GM21447 (cell line): ENCODE data around the gene PLA2G4E.

ENCODE experiments used
- ATAC-seq: cut with Tn5 transposase; IDR thresholded peaks from one replicate; pipeline ENCODE4 v1.9.1; 2021; ENCODE audit not compliant: unreplicated experiment

PLA2G4E gene

DNA sequence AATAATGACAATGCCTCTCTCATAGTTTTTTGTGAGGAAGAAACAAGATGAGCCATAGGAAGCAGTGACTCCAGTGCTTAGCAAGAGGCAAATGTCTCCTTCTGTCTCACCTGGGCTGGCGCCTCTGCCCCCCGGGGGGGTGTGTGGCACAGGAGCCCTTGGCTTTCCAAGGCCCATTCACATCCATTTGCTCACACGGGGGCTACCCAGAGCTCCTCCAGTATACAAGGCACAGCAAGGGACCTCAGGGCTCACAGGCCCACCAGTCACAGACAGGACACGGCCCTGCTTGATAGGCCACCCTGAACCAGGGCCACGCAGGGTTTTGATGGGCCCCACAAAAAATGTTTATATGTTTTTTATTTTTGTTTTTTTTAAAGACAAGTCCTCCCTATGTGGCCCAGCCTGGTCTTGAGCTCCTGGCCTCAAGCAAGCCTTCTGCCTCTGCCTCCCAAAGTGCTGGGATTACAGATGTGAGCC, 26.6 kb downstream of the PLA2G4E start:
- ATAC-seq: no peak

DNA sequence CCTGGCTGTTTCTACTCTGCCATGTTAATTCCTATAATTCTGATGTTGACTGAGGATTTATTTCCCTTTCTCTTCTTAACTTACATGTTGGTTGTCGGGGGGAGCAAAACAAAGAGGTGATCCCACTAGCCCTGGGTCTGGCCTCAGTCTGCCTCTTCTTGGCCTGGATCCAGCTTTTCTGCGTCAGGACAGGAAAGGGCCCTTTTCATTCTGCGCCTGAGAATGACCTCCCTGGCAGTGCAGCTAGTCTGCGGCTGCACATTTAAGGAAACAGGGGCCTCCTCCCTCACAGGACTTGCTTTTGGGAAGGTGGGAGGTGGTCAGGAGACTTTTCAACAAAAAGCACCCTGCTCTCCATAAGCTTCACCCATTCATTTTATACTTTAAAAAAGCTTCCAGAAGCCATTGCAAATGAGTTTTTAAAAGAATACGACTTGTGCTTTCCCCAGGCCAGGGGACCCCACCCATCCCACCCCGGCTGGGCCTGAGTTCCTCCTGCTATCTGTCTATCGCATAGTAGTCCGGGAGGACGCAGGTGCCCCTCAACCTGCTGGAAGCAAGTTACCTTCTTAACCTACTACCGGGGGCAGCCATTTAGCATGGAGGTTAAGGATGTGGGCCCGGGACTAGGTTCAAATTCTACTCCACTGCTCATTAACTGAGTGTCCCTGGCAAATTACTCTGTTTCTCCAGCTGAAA, 27.2 kb downstream of the PLA2G4E start:
- ATAC-seq: no peak

DNA sequence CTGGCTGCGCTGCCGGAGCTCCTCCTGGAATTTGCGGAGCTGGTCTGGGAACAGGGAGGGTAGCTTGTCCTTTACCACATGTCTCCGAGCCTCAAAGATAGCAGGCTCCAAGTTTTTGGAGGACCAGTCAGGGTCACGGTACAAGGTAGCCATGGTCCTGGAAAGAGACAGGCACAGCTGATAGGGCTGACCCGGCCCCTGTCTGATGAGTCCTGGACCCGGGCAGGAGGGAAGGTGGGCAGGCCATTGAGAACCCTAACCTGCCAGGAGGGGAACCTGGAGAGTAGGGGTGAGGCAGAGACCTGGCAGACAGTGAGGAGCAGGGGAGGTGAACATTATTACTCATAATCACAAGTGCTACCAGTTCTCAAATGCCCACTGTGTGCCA, 28.0 kb downstream of the PLA2G4E start:
- ATAC-seq: no peak

DNA sequence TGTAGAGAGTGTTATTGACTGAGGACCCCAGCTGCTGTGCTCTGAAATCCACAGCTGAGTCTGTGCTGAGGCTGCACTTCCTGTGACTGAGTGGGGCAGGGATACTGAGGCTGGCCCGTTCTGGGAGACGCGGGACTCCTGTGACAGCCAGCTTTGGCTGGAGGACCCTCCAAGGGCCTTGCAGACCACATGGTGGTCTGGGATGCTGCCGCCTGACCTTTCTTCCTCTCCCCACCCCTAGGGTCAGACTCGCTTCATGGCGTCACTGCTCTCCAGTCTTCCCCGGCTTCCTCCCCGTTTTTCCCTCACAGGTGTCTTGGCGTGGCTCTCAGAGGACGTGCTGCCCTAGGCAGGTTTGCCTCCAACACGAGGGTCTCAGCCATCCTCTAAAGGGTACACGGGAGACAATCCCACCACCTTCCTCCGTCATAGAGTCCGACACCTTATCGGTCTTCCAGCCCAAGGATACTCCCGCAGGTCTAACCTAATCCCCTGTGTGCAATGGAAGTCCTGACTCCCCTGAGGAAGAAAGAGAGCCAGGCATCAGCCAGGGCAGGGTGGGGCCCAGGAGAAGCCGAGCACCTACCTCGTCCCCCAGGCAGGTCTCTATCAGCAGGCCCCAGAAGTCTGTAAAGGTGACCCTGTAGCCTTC, 28.6 kb downstream of the PLA2G4E start:
- ATAC-seq: no peak

DNA sequence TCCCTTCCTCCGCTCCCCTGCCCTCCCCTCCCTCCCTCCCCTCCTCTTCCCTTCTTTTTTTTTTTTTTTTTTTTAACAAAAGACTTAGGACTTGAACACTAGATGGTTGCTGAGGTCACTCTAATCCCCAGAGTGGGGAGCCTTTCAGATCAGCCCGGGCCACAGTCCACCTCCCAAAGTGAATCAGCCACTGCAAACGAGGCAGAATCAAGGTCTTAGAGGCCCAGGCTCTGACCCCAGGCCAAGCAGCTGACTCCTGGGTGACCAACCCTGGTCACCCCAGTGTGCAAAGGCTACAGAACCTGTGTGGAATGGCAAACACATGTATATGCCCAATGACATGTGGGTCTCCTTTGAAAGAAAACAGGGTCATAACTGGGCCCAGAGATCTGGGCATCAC, 30.2 kb downstream of the PLA2G4E start:
- ATAC-seq: no peak

DNA sequence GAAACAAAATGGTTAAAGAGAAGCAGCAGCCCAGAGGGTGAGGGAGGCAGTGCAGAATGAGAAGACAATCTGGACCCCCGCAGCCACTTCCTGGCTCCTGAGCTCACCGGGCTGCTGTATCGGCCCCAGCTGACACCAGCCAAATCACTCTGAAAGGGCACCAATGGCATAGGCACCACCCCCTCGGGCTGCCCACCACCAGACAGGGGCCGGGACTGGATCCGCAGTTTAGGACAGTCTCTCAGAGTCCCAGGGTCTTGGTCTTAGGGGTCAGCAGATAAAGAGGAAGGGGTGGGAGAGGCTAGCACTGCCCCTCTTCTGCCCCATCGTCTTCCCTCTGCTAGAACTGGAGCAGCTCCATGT, 30.6 kb downstream of the PLA2G4E start:
- no peak for ATAC-seq

DNA sequence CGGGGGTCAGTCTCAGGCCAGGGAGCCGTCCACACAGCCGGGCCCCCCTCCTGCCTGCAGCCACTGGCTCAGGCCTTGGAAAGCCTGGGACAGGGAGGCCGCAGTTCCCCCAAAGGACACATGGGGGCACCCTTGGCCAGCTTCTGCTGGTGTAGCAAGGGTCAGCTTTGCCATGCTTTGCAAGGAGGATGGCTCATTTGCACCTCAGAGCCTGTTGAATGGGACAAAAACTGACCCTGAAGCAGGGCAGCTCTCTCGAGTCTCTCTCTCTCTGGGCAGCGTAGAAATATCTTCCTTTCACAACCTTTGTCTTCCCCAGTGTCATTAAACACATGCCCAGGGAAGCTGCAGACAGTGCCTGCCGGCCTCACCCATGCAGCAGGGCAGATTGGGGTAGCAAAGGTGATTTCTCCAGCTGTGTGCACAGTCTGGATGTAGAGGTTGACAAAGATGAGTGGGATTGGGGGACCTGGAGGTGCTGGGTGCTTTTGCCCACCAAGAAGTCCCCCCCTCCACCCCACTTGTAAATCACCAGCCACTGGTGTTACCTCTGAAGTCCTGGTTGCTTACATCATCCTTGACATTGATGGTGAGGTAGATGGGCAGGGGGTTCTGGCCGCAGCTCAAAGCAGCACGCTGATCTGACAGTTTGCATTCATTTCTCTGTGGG, 31.1 kb downstream of the PLA2G4E start:
- no peak for ATAC-seq

DNA sequence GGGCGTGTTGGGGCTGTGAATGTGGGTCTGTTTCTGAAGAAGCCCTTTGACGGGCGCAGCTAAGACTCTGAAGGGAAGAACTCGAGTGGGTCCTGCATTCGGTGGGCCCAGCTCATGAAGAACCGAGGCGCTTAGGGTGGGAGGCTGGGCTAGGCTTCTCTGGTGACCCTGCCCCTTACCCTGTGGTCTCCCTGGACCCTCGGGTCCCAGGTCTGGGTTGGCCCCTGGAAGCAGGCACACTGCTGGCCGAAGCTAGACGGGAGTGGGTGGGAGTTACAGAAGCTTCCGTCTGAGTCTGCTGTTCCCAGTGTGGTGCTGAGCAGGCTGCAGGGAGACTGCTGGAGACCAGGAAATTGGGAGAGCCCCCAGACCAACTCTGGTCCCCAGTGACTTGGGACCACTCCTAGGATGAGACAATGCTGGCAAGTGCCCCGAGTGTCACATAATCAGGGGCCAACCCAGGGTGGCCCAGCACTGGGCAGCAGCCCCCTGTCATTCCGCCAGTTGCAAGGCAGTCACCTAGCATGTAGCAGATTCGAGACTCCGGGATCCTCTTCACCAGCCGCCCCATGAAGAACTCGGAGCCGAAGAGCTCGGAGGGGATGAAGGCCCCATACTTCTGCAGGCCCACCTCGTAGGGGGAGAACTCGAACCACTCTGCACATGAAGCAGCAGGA, 31.8 kb downstream of the PLA2G4E start:
- no peak for ATAC-seq

DNA sequence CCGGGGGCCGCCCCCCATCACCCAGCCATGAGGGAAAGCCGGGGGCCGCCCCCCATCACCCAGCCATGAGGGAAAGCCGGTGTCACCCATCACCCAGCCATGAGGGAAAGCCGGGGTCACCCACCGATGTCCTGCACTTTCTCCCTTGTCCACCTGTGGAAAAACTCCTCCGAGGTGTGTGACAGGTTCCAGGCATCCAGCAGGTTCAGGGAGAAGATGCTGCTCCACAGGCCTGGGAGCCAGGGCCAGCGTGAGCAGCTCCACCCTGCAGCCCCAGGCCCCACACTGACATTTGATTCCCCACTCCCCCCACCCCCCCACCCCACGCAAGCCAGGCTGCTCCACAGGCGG, 32.9 kb downstream of the PLA2G4E start:
- ATAC-seq: no peak

DNA sequence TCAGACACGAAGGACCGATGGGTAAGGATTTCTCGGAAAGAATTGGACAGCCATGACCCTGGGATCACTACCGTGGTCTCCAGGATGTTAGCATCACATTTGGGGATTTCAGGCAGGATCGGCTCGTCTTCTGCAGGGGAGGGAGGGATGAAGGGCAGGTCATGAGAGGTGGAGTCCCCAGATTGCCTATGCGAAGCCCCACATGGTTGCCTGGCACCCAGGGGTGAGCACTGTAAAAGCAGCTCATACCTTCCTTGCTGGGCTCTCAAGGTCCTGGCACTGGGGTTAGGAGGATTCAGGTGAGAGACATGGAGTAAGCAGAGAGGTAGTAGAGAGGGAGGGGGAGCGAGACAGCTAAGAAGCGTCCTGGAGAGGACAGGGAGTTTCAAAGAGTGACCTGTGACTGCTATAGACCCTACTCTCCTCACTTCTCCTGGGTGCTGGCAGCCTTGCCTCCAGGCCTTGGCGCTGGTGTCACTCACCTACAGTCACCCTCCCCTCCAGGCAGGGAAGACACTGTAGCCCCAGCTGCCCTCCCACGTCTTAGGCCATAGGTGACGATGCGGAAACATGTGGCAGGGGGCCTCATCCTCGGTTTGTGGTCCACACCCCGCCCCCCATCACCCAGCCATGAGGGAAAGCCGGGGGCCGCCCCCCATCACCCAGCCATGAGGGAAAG, 33.5 kb downstream of the PLA2G4E start:
- no peak for ATAC-seq

DNA sequence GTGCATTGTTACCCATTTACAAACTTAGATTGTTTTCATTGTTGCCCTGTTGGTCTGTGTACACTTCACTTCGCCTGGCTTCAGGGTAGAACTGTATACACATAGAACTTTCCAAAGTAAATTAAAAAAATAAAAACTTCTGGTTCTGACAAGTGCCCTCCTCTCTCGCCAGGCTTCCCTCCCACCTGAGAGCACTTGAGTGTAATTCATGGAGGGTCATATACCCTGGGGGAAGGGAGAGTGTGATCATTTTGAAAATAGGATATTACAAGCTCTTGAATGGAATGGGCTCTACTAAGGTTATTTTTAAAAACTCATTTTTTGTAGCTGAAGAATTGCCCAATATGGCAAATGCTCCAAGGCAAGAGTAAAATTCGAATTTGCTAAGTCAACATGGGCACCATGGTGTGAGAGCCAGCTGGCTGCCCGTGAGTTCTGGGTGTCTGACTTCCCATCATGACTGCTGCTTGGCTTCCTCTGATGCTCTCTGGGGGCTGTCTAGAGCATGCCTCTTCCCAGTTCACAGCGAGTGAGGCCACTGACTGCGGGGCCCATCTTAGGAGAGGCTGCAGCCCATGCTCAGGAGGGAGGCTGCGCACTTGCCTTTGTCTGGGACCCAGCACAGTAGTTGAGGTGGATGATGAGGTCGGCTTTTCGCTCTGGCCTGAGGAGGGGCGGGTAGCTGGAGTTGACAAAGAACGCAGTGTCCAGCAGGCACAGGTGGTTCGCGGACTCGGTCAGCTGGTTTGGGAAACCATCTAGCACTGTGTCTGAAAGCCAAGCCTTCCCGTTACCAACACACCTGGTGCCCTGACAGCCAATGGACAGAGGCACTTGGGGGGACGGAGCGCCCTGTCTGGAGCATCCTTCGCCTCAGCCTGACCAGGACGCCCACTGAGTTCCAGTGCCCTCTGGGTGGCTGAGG, 35.3 kb downstream of the PLA2G4E start:
- ATAC-seq: no peak

DNA sequence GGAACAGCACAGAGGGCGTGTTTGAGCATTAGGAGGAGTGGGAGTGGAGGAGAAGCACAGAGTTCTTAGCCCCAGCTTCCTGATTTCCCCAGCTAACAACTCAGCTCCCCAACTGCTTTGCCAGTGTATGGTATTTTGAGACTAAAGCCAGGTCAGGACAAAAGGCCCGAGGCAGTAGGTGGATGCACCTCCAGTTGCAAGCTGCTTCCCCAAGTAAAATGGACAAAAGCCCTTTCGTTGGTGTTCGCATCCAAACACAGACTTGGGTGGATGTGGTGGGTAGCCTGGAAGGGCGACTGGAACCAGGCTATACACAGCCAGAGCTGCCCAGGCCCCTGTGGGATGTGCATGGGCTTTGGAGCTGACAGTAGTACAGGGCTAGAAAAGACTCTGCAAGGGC, 36.2 kb downstream of the PLA2G4E start:
- ATAC-seq: no peak

DNA sequence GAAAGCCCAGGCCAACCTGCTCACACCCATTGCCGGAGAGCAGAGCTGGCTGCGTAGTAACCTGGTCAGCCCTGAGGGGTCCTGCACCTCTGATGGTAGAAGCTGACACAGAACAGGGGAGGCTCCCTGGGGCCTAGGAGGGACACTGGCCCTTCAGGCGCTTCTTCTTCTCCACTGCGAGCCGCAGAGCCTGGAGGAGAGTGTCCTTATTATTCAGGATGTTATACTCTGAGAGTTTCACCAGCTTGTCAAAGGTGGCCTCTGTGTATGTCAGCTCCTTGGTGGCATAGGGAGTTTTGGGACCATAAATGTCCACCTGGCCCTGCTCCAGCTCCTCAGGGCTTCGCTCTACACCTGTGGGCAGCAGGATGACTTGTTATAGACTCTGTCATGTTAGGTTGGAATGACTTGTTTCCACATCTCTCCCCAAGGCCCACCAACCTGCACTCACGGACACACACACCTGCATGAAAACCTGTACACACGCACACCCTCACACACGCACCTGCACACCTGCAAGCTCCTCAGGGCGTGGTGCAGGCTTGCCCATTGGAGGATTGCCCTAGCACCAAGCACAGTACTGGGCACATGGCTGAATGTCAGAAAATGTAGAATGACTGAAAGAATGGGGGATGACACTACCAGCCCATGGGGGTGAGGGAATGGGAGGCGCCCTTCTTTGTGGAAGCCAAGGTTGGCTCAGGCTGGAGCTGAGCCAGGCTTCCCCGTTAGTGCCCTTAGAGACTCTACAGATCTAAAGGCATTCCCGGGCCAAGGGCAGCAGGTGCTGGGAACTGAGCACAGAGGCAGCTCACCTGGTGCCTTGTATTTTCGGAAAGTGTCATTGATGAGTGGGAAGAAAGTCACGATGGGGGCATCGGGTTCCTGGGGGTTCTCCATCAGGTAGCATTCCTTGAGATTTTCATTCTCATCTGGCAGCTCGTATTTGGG, 36.9 kb downstream of the PLA2G4E start:
- ATAC-seq: no peak

DNA sequence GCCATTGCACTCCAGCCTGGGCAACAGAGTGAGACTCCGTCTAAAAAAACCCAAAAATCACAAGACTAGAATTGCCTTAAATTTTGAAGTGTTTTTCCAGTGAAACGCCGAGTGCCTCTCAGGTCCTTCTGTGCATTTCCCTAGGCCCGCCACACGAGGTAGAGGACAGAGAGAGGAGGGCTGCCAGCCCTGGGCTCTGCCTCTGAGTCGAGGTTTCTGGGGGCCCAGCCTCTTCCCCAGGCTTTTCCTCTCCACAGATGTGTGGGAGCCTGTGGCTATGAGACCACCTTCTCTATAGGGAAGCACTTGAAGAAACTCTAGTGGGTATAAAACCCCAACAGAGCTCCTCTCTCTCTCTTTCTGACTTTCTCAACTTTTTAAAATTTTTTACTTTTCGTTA, 37.6 kb downstream of the PLA2G4E start:
- no peak for ATAC-seq

DNA sequence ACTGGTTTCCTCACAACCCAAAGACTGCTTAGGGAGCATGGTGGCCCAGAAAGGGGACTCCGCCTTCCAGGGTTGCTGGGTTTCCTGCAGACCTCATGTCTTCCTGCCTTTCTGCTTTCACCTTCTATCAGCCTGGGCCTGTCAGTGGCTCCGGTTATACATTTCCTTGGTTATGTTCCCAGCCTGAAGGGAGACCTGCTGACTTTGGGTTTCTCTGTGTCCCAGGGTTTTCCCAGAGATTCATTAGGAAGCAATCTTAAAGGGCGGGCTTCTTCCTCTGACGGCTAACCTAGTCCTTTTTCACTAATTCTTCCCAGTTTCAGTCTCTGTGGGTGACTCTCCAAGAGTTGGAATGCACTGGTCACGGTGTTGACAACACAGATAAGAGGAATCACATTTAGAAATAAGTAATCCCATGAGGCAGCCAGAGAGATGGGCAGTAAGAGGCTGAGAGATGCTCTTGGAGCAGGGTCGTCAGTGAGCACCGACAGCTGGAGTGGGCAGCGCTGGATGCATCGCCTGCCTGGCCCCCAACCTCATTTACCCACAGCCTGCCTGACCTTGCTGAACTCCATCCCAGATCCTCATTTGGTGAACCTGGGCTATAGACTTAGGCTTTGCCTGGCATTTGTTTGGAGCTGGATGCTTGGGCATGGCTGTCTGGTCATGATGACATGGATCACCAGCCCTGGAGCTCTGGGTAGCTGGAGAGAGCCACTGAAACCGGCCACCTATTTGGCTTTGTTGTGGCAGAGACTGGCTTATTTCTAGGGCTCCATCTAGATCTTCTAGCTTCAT, 38.5 kb downstream of the PLA2G4E start:
- no peak for ATAC-seq

DNA sequence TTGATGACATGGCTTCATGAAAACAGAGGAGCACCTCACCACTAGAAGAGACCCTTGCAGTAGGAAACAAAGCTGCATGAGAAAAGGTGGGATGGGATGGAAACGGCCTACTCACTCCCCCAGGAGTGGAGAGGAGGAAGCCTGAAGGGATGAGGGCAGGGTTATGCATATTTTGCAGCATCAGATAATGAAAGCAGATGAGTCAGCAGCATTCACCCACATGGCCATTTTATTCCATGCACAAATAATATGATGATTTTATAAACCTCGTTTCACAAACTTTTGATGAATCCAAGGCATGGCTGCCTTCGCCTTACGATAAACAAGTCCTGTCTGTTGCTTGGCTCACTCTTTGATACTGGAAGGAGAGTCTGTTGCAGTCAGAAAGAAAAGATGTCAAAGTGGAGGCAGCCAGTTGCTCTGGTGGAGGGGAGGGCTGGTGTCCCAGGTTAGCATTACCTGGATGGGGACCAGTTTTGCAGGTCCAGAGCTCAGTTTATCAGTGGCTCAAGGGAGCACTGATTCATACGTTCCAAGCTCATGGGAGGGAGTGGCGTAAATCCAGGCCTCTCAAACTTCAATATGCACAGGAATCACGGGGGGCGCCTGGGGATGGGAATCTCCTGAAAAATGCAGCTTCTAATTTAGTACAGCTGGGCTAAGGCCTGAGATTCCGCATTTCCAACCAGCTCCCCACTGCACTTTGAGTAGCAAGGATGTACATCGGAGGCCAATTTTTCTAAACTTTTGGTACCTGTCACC, 39.3 kb downstream of the PLA2G4E start:
- no peak for ATAC-seq

DNA sequence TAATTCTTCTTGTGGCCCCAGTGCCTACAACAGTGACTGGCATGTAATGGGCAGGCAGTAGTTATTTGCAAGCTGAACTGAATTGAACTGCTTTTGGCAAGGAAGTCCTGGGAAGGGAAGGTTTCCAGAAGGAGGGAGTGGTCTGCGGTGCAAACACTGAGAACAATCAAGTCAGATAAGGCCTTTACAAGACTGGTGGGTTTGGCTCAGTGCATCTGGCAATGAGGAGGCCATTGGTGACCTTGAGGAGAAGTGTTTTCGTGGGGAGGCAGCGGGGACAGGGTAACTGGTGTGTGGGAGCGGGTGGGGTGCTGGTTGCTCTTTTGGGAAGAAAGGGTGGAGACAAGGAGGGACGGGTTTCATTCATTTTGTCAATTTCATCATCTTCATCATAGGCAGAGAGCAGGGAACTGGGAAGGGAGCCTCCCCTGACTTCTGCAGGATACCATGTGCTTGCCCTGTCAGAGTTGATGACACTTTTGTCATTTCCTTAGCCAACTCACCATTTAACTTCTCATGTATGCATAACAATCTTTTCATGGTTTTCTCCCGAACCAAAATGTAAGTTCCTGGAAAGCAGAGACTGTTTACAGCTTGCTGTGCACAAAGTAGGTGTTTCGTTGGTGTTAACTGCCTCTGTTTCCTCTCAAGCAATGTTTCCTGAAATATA, 40.1 kb downstream of the PLA2G4E start:
- no peak for ATAC-seq
